ENCODE measurements around the gene EDN2.

DNA sequence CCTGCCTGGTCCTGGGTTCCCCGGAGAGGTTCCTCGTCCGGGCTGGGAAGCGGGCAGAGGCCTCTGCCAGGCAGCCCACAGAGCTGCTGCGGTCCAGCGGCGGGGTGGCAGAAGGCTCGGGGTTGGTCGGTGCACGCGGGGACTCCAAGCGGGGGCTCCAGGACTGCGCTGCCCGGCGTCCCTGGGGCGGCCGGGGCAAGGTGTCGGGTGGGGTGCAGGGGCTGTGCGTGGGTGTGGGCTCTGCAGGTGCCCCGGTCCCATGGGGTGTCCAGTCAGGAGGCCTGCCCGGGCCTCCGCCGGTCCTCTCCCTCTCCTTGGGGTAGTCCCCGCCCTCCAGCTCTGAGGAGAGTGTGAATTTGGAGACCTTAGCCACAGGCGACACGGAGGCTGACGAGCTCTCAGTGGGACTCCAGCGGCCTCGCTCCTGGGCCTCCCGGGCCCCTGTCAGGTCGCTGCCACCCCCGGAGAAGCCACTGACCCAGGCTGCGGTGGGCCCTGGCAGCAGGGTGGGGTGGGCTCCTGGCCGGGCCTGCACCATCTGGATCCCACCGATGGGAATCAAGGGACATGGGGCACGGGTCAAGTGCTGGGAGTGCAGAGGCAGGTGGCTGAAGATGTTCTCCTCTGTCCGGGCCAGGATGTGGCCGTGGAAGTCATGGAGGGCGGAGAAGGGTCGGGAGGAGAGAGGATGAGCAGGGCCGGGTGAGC is 26.2 kb upstream of the EDN2 start:
- TF ChIP-seq RAD21 (IDR thresholded peaks at IDR 0.05) (no peak), CTCF (IDR thresholded peaks at IDR 0.05; ENCODE audit: low read depth, low read length, missing input control) (no peak), EGR1 (IDR thresholded peaks at IDR 0.05; ENCODE audit: low read depth in 2 of 2) (no peak)
- TF ChIP-seq, protein P1, sequence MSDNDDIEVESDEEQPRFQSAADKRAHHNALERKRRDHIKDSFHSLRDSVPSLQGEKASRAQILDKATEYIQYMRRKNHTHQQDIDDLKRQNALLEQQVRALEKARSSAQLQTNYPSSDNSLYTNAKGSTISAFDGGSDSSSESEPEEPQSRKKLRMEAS (IDR thresholded peaks at IDR 0.05), result no peak

Data from liver (tissue), 3 donors.